ENCODE data around the gene SCUBE1. TPM values are rescaled to one million over a fixed set of nuclear protein-coding genes. Genes with fewer than 3 reads are reported as not detected.

SCUBE1 gene
- polyA plus RNA-seq, 1 of the 3 experiments (the other 2 are of a cell fraction), result 0.56 TPM

- H3K9ac ChIP-seq, result no peak overlapping the region
- WGBS (ENCODE audit: low lambda C conversion rate), result 38% methylated on average over 4 of the region's 6 CpGs
- POLR2A ChIA-PET, result no interaction called here
Observed at GRCh38 chr22:43295660-43296059, 47.5 kb downstream of the SCUBE1 start.

GRCh38 chr22:43295173-43295572 is 48.0 kb downstream of the SCUBE1 start:
- TF ChIP-seq NFIC (IDR thresholded peaks at IDR 0.05; ENCODE audit: borderline replicate concordance), result no peak
- TF ChIP-seq ELF1 (IDR thresholded peaks at IDR 0.05), result no peak
- TF ChIP-seq TCF12 (IDR thresholded peaks at IDR 0.05), result no peak
- TF ChIP-seq EZH2phosphoT487 (IDR thresholded peaks at IDR 0.05; ENCODE audit: borderline replicate concordance, low read depth), result no peak
- TF ChIP-seq MXI1 (IDR thresholded peaks at IDR 0.05; ENCODE audit: low read depth, low read length), result no peak
- no peak for TF ChIP-seq MAX (IDR thresholded peaks at IDR 0.05; ENCODE audit: low read depth)
- no peak for TF ChIP-seq NRF1 (IDR thresholded peaks at IDR 0.05; ENCODE audit: low read depth, low read length)
- TF ChIP-seq RCOR1 (IDR thresholded peaks at IDR 0.05; ENCODE audit: low read length), result no peak
- no peak for TF ChIP-seq USF1 (IDR thresholded peaks at IDR 0.05; ENCODE audit: borderline replicate concordance, low read depth)
- TF ChIP-seq GATA2 (CRISPR knock-in tag; IDR thresholded peaks at IDR 0.05), result no peak
- no peak for TF ChIP-seq GABPA (IDR thresholded peaks at IDR 0.05; ENCODE audit: low read depth)
- no peak for TF ChIP-seq ZBTB33 (IDR thresholded peaks at IDR 0.05; ENCODE audit: borderline replicate concordance, low read depth)

More at GRCh38 chr22:43295660-43296059, 47.5 kb downstream of the SCUBE1 start:
- no peak for DNase-seq
- Histone ChIP-seq H3K79me2 (ENCODE audit: insufficient read depth) (no peaks in the 10 kb centered on the region), H3F3A (replicated peaks; ENCODE audit: insufficient read depth) (no peaks in the 10 kb centered on the region), H3K27me3 (ENCODE audit: insufficient read depth) (no peaks in the 10 kb centered on the region), H3K36me3 (replicated peaks in 1 of 2; ENCODE audit: control insufficient read depth in 1 of 2, insufficient read depth in 2 of 2, low read length in 1 of 2) (no peaks in the 10 kb centered on the region), H3K4me3 (ENCODE audit: low read depth in 2 of 2, low read length in 1 of 2) (no peak overlapping the region), H3K9me3 (no peaks in the 10 kb centered on the region), H3K4me1 (ENCODE audit: control insufficient read depth in 1 of 2, insufficient read depth in 2 of 2, low read depth in 1 of 2, low read length in 1 of 2) (peaks cover 0 to 74% of the 10 kb centered on the region in 2 experiments; a peak in 1 of 4 replicates), H4K20me1 (ENCODE audit: insufficient read depth) (no peaks in the 10 kb centered on the region), H3K9me2 (no peaks in the 10 kb centered on the region), H2AFZ (ENCODE audit: low read depth) (no peak overlapping the region), H3K27ac (ENCODE audit: low read depth in 2 of 2, low read length in 1 of 2) (no peak overlapping the region; a peak in 1 of 4 replicates), H3K4me2 (no peak overlapping the region)
- CTCF ChIA-PET, result interaction anchor here (0.9 to 1.5 kb wide), 4 partner anchors 10 to 51 kb away, joined by 3 to 4 read pairs (median 3); no protein-coding TSS in a partner anchor
- TF ChIP-seq JUND (IDR thresholded peaks at IDR 0.05), result no peak
- TF ChIP-seq MXI1 (IDR thresholded peaks at IDR 0.05; ENCODE audit: low read depth, low read length), result no peak
- no peak for TF ChIP-seq POLR2AphosphoS5 (IDR thresholded peaks at IDR 0.05; ENCODE audit: low read depth, low read length)
- no peak for TF ChIP-seq GABPA (IDR thresholded peaks at IDR 0.05; ENCODE audit: low read depth)
- TF ChIP-seq NFIC (IDR thresholded peaks at IDR 0.05; ENCODE audit: borderline replicate concordance), result no peak
- TF ChIP-seq RXRA (IDR thresholded peaks at IDR 0.05; ENCODE audit: borderline replicate concordance, low read depth), result no peak
- TF ChIP-seq TEAD4 (IDR thresholded peaks at IDR 0.05; ENCODE audit: borderline replicate concordance, insufficient read depth), result no peak
- no peak for TF ChIP-seq GATA2 (CRISPR knock-in tag; IDR thresholded peaks at IDR 0.05)
- TF ChIP-seq RCOR1 (IDR thresholded peaks at IDR 0.05; ENCODE audit: low read length), result no peak
- TF ChIP-seq MAX (IDR thresholded peaks at IDR 0.05; ENCODE audit: low read depth), result no peak
- TF ChIP-seq TAF1 (IDR thresholded peaks at IDR 0.05; ENCODE audit: borderline replicate concordance, low read depth, low read length), result no peak
- no peak for TF ChIP-seq EP300 (IDR thresholded peaks at IDR 0.05; ENCODE audit: borderline replicate concordance in 1 of 2, low read depth in 1 of 2, low read length in 1 of 2)
- no peak for TF ChIP-seq SMC3 (IDR thresholded peaks at IDR 0.05; ENCODE audit: low read depth, low read length)
- no peak for TF ChIP-seq NRF1 (IDR thresholded peaks at IDR 0.05; ENCODE audit: low read depth, low read length)
- TF ChIP-seq EZH2phosphoT487 (IDR thresholded peaks at IDR 0.05; ENCODE audit: borderline replicate concordance, low read depth), result no peak

More at GRCh38 chr22:43295173-43295572, 48.0 kb downstream of the SCUBE1 start:
- Histone ChIP-seq H3K9me3 (no peaks in the 10 kb centered on the region), H3K9me2 (no peaks in the 10 kb centered on the region), H3K27me3 (ENCODE audit: insufficient read depth) (no peaks in the 10 kb centered on the region), H4K20me1 (ENCODE audit: insufficient read depth) (no peaks in the 10 kb centered on the region), H3K4me1 (ENCODE audit: control insufficient read depth in 1 of 2, insufficient read depth in 2 of 2, low read depth in 1 of 2, low read length in 1 of 2) (peaks cover 0 to 77% of the 10 kb centered on the region in 2 experiments; a peak in 1 of 4 replicates), H3K4me2 (no peak overlapping the region), H3K36me3 (replicated peaks in 1 of 2; ENCODE audit: control insufficient read depth in 1 of 2, insufficient read depth in 2 of 2, low read length in 1 of 2) (no peaks in the 10 kb centered on the region), H3K4me3 (ENCODE audit: low read depth in 2 of 2, low read length in 1 of 2) (no peak overlapping the region), H3K27ac (ENCODE audit: low read depth in 2 of 2, low read length in 1 of 2) (no peak overlapping the region; a peak in 1 of 4 replicates), H3F3A (replicated peaks; ENCODE audit: insufficient read depth) (no peaks in the 10 kb centered on the region), H3K79me2 (ENCODE audit: insufficient read depth) (no peaks in the 10 kb centered on the region), H2AFZ (ENCODE audit: low read depth) (no peak overlapping the region), H3K9ac (no peak overlapping the region)
- POLR2A ChIA-PET, result no interaction called here
- DNase-seq, result no peak
- CTCF ChIA-PET, result interaction anchor here (0.9 to 1.5 kb wide), 3 partner anchors 21 to 51 kb away, joined by 3 read pairs; no protein-coding TSS in a partner anchor
- 71% methylated on average over 3 of the region's 6 CpGs for WGBS (ENCODE audit: low lambda C conversion rate)

All from SK-N-SH (cell line).